HG02610 (cell line): Measurements from ENCODE around the gene GLB1L2.

Source experiments
- ATAC-seq: cut with Tn5 transposase; IDR thresholded peaks from one replicate; pipeline ENCODE4 v1.9.1; 2021; ENCODE audit warnings: mild to moderate bottlenecking, moderate library complexity; ENCODE audit not compliant: unreplicated experiment

Gene GLB1L2

DNA sequence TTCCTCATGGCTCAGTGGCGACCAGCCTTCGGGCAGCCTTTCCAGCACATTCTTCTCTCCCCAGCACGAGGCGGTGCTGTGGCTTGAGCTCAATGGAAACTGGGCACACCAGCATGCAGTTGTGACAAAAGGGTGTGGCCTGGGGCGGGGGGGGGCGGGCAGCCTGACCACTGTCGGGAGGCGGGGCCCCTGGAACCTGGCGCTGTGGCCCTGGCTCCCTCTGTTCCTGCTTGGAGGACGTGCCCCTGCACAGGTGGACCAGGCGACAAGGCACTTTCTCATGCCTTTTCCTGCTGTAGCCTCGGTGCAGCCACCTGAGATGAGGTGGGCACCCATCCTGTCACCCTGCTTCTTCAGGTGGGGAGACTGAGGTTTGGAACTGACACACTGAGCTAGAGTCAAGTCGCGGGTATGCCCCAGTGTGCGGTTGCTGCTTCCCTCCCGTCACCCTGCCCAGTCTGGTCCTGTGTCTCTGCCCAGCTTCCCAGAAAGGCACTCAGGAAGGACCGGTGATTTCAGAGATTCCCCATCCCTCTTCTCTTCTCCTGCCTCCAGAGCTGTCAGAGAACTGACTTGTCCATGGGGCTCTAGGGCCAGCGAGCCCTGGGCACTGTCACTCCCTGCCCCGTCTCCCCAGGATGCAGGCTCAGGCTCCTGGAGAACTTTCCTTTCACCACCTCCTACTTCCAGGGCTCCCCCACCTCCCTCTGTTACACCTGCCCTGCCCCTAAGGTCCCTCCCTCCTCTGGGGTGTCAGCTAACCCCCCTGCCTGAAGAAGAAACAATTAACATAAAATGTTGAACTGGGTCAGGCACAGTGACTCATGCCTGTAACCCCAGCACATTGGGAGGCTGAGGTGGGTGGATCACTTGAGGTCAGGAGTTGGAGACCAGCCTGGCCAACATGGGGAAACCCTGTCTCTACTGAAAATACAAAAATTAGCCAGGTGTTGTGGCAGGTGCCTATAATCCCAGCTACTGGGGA lies 70.3 kb downstream of the GLB1L2 start:
- no peak for ATAC-seq

DNA sequence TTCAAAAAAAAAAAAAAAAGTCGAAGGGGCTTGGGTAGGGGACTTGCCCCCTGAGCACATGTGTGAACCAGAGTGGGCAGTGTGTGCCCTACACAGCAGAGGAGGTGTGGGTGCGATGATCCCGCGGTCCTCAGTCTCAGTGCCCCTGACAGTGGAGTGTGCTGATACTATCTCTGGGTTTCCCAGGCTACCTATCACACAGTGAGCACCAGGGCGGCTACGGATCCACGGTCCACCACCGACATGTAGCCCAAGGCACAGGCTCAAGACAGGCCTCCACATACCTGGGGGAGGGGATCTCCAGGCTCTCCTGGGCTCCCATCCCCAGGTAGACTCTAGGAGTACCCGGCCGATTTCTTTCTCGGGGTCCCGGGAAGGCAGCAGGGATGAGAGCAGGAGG lies 71.1 kb downstream of the GLB1L2 start:
- ATAC-seq: no peak

DNA sequence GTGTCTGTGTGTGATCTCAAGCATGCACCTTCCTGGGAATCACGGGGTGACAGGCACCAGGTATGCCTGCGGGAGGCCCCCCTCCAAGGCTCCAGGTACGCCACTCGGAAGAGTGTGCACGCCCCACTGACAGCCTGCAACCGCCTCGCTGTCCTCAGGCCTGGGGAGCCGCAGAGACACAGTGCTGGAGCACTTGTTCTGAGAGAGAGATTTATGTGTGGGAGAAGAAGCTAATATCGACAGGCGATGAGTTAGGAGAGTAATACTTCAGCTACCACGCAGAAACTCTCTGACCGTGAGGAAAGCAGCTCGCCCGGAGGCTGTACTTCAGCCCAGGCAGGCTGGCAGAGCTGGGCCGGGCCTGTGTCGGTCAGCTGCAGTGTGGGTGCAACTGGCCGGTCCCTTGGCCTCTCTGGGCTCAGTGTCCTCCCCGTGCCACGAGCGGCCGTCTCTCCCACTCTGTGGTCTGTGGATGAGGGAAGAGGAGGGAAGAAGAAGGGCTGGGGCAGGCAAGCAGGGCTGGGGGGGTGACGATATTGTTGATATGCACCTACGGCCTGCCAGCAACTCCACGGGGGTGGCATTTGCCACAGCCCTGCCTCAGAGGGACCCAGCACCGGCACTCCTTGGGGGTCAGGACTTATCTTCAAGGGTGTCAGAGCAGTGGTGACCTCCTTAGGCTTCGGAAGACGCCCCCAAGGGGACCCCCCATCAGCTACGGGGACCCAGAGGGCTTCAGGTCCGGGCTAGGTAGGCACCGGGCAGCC lies 73.0 kb downstream of the GLB1L2 start:
- no peak for ATAC-seq

DNA sequence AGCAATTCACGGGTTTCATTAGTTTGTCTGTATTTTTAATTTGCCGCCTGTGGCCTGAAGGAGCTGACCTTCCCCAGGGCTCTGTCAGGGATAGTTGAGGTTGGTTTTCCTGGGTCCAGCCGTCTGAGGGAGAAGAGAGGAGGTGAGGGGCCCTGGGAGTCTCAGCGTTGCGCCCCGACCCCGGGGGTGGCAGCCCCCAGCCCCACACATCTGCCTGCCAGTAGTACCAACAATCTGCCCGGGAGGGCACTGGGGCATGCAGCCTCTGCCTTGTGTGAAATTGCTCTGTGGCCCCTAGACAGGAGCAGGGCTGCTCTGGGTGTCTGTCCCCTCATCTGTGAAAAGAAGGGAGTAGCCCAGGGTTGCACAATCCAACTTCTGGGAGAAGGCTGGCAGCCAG lies 73.6 kb downstream of the GLB1L2 start:
- no peak for ATAC-seq

DNA sequence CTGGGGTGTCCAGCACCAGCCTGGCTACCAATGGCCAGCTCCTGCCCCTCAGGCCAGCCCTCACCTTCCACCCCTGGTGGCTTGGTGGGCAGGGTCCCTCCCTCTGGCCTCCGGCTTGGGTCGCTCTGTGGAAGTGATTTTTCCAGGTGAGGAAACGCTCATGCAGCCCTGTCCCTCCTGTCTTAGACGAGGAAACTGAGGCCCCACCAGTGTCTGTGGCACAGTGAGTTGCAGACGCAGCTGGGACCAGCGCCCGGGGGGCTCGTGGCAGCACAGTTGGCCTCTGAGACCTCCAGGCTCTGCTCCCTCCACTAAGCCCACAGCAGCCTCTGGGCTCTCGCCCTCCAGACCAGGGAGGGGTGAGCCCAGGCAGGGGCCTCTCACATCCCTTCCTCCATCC lies 74.1 kb downstream of the GLB1L2 start:
- no peak for ATAC-seq

DNA sequence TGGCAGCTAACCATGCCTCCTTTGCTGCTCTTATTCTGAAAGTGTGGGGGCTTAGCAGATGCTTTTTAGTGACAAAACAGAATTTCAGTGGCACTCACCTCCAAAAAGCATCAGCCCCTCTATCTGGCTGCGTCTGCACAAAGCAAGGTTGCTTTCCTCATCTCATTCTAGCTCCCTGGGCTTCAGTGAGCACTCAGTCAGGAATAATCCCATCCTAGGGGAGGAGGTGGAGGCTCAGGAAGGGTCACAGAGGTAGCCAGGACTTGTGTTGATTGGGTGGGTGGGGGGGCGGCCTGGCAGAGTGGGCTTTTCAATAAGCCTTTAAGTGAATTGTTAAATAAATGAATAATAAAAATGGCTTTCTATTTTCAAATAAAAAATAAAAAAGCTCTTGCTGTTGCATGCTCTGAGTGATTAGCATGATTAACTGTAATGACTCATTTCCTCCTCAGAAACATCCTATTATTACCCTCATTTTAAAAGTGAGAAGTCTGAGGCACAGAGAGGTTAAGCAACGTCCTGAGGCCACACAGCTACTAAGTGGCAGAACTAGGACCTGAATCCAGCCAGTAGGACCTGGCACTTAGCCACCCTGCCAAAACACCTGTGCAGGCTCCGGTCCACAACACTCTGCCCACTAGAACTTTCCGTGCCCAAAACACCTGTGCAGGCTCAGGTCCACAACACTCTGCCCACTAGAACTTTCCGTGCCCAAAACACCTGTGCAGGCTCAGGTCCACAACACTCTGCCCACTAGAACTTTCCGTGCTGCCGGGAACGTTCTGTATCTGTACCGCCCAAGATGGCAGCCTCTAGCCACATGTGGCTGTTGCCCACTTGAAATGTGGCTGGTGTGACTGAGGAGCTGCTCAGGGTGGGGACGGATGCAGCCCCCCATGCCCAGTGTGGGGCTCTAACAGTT lies 74.7 kb downstream of the GLB1L2 start:
- no peak for ATAC-seq

DNA sequence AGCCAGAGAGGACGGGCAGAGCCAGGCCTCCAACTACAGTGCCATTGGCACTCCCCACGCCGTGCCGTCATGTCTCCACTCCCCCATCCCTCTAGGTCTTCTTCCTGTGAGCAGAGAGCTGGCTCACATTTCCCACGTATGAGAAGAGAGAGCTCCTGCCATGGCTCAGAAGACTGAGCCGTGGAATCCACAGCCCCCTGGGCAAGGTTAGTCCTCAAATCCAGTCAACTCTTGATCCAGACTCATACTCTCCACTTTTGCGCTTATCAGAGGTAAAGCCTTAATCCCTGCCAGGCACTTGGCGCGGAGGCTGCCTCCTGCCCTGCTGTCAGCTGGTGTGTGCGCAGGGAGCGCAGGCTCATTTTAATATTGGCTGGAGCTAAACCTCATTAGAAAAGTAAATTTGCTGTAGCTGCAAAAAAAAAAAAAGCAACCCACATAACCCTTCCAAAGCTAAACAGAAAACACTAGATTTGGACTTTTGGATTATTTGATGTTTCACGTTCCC lies 75.6 kb downstream of the GLB1L2 start:
- no peak for ATAC-seq

GRCh38 chr11:134407923-134408322 lies 76.1 kb downstream of the GLB1L2 start:
- no peak for ATAC-seq

- ATAC-seq: no peak
Observed at GRCh38 chr11:134409552-134410429, 78.0 kb downstream of the GLB1L2 start.

DNA sequence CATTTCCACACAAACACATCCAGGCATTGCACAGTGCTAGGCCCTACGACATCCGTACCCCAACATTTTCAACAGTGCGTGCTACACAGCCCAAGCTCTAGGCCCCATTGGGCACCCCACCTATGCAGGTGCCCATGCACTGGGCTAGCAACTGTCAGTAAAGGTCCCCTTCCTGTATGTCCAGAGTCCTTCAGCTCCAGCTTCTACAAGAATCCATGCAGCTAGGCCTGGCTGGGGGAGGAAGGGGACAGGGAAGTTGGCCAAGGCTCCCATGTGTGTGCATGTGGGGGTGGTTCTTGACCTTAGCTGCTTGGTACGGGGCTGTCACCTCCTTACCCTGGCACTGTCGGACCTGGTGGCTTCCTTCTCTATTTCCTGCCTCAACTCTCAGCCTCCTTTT lies 79.0 kb downstream of the GLB1L2 start:
- ATAC-seq: no peak

- ATAC-seq: no peak
Observed at GRCh38 chr11:134412203-134413042, 80.6 kb downstream of the GLB1L2 start, which contains the start of gene B3GAT1. Gene B3GAT1, minus strand, starts transcription at chr11:134412242. Its CDS starts 24,583 bp downstream, at chr11:134387659.

- no peak for ATAC-seq
Observed at GRCh38 chr11:134413043-134413825, 81.4 kb downstream of the GLB1L2 start.

- ATAC-seq: no peak
Observed at GRCh38 chr11:134413826-134414731, 82.3 kb downstream of the GLB1L2 start.

- ATAC-seq: no peak
Observed at GRCh38 chr11:134414766-134415765, 83.3 kb downstream of the GLB1L2 start.

- ATAC-seq: no peak
Observed at GRCh38 chr11:134416726-134417125, 84.9 kb downstream of the GLB1L2 start.
